Dendritic cell treated with granulocyte-macrophage colony-stimulating factor and Interleukin-4, amounts not matched to agents 40 ng/mL and 50 ng/mL, for 4 days (primary cell): Measurements from ENCODE around the gene TSPYL1.

Experiments
- H3K27ac Mint-ChIP-seq: one replicate; pipeline ENCODE4 v1.8.0; 2022; ENCODE audit warnings: mild to moderate bottlenecking, mixed read lengths
- H3K27me3 Mint-ChIP-seq: one replicate; pipeline ENCODE4 v1.8.0; 2022; ENCODE audit warnings: mild to moderate bottlenecking, mixed read lengths
- H3K36me3 Mint-ChIP-seq: one replicate; pipeline ENCODE4 v1.8.0; 2022; ENCODE audit warnings: low read depth, mixed read lengths
- H3K4me1 Mint-ChIP-seq: one replicate; pipeline ENCODE4 v1.8.0; 2022; ENCODE audit warnings: low read depth, mixed read lengths
- H3K4me3 Mint-ChIP-seq: one replicate; pipeline ENCODE4 v1.8.0; 2022; ENCODE audit warnings: mild to moderate bottlenecking, moderate library complexity, mixed read lengths
- H3K9me3 Mint-ChIP-seq: one replicate; pipeline ENCODE4 v1.8.0; 2022; ENCODE audit warnings: mixed read lengths
- intact Hi-C: fragments of 100-400 bp; cut with micrococcal nuclease; formaldehyde crosslinking; loops from one replicate; pipeline ENCODE4 v1.15.0; 2022

The TSPYL1 gene

DNA sequence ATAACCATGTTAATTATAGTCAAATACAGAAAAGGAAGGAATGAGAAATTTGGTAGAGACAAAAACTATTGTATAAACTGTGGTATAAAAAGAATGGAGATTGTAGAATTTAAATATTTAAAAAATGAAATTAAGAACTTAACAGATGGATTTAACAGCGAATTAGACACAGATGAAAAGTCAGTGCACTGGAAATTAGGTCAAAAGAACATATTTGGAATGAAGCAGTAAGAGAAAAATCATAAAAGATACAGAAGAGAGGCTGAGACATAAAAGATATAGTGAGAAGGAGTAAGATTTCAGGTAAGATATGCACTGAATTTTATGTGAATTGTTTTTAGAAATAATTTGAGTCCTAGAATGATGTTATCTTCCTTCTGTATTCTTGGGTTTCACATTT lies 39.9 kb downstream of the TSPYL1 start:
- no peak overlapping the region for H3K27ac Mint-ChIP-seq

DNA sequence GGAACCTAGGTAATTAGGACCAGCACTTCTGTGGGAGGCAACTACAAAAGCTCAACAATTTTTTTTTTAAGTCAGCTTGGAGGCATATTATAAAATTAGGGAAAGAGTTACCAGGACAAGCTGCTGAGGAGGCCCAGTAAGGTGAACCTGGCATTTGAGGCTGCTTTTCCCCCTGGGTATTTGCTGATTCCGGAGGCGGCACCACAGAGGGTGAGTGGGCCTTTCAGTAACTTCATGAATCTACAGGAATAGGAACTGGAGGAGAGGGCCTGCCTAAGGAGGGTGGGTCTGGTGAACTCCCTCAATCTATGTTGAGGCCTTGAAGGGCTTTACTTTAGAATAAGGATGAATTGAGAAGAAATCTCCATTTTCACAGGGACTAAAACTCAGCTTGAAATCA lies 40.5 kb downstream of the TSPYL1 start:
- Mint-ChIP-seq H3K4me1 (no peaks in the 10 kb centered on the region), H3K9me3 (no peaks in the 10 kb centered on the region)

More for the DNA sequence above, 39.9 kb downstream of the TSPYL1 start:
- no peaks in the 10 kb centered on the region for H3K4me1 Mint-ChIP-seq
- peaks cover 7% of the 10 kb centered on the region for H3K36me3 Mint-ChIP-seq
- H3K27me3 Mint-ChIP-seq: no peaks in the 10 kb centered on the region
- H3K9me3 Mint-ChIP-seq: no peaks in the 10 kb centered on the region
- no peak overlapping the region for H3K4me3 Mint-ChIP-seq
- intact Hi-C loops: no loop called here

DNA sequence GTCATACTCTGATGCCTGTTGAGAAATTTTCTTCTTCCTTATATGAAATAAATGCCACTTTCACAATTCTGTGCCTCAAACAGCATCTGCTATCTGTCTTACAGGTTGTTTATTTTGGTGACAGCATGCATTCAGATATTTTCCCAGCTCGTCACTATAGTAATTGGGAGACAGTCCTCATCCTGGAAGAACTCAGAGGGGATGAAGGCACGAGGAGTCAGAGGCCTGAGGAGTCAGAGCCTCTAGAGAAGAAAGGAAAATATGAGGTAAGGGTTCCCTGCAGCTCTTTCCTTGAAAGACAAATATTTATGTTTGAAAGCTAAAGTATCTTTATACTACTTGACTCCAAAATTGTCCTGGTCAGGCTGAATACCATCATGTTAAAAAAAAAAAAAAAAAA lies 41.6 kb downstream of the TSPYL1 start:
- H3K4me3 Mint-ChIP-seq: no peak overlapping the region

More for the DNA sequence above, 40.5 kb downstream of the TSPYL1 start:
- no peak overlapping the region for H3K4me3 Mint-ChIP-seq
- peaks cover 7% of the 10 kb centered on the region for H3K36me3 Mint-ChIP-seq
- intact Hi-C loops: no loop called here
- H3K27me3 Mint-ChIP-seq: no peaks in the 10 kb centered on the region
- H3K27ac Mint-ChIP-seq: no peak overlapping the region

DNA sequence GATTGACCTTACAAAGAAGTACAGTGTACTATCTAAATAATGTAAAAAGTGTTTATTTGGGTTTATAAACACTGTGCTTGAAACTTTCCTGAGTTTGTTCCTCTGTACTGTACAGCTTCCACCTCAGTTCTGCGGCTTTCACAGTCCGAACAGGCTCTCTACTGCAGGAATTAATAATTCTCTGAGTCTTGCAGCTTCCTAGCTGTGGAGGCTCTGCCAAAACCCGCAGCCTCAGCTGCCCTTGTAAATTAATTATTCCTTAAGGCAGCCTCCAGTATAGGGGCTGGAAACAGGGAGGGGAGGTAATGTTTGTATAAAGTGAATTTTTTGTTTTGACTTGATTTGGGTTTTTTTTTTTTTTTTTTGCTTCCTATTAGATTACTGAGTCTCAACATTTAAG lies 45.0 kb downstream of the TSPYL1 start:
- no peaks in the 10 kb centered on the region for H3K4me1 Mint-ChIP-seq

More for the DNA sequence above, 41.6 kb downstream of the TSPYL1 start:
- intact Hi-C loops: no loop called here
- Mint-ChIP-seq H3K4me1 (no peaks in the 10 kb centered on the region), H3K9me3 (no peaks in the 10 kb centered on the region), H3K27ac (no peak overlapping the region), H3K36me3 (peaks cover 7% of the 10 kb centered on the region), H3K27me3 (no peaks in the 10 kb centered on the region)

DNA sequence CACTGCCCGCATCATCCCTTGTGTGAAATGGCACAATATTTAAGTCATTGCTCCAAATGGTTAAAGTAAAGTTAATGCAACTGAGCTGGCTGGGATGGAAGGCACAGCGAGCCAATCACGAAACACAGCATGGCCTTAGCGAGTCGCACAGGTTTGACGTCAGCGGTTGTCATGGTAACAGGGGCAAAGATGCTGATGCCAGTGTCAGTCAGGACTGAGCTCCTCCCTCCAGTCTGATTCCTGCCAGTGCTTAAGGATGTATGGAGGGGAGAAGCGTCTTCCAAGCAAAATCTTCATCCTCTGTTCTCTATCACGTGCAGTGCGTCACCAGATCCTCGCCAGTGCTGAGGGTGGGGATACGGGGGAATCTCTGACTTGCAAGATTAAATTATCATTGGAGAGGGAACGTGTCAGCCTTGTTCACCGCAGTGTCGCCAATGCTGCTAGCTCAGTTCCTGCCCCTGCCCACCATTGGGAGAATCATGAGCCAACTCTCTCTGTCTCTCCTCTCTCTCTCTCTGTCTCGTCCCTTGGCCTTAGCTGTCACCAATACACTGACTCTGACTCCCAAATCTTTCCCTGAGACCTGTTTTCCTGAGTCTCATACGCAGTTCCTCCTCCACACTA lies 50.3 kb downstream of the TSPYL1 start:
- Mint-ChIP-seq H3K27ac (no peak overlapping the region), H3K27me3 (no peaks in the 10 kb centered on the region)
- intact Hi-C loops: no loop called here

More for the DNA sequence above, 45.0 kb downstream of the TSPYL1 start:
- H3K9me3 Mint-ChIP-seq: no peaks in the 10 kb centered on the region
- H3K4me3 Mint-ChIP-seq: no peak overlapping the region
- H3K27ac Mint-ChIP-seq: no peak overlapping the region
- no peaks in the 10 kb centered on the region for H3K27me3 Mint-ChIP-seq
- peaks cover 7% of the 10 kb centered on the region for H3K36me3 Mint-ChIP-seq
- intact Hi-C loops: no loop called here

More for the DNA sequence above, 50.3 kb downstream of the TSPYL1 start:
- no peak overlapping the region for H3K4me3 Mint-ChIP-seq
- H3K4me1 Mint-ChIP-seq: no peaks in the 10 kb centered on the region
- peaks cover 2% of the 10 kb centered on the region for H3K36me3 Mint-ChIP-seq
- H3K9me3 Mint-ChIP-seq: no peaks in the 10 kb centered on the region
